Amygdala (tissue), 56 donors: ENCODE results near the gene RBMS1.

Experiments
- DNase-seq, 56 donors: peaks; one replicate each; lab custom pipeline; 2025; lab: John Stamatoyannopoulos, UW

Gene RBMS1

DNA sequence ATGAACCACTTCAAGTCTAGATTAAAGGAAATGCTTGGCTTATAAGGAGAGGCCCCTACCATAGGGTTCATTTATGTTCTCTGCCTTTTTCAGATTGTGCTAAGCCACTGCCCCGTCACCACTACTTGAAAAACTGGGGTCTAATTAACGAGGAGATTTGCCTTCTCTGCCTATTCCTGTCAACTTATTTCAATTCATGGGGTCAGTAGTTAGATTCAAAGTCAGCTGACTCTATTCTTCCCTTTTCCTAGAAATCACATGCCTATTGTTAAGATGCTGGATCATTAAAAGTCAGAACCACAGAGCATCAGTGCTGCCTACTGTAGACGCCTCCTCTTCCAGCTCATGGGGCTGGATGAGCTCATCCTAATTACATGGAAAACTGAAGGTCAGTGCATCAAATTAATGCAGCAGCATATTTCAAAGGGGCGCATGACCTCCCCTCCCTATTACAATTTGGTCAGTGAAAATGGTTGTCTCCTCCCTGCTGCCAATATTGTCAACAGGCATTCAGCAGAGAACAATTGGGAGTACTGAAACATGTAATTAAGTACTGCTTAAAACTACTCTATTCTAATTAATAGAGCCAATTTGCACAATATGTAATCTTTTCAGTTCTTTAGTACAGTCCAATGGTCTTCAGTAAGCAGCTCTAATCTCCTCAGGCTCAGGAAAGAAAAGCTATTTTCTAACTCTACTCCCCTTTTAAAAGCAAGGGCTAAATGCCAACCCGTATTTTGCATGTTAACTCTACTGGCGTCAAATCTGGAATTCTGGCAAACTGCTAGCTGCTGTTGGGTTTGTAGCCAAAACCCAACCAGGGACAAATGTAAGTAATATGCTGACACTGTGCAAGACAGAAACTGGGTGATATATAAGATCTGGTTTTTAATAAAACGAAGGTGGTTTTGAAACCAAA, 176.2 kb downstream of the RBMS1 start:
- DNase-seq: peak in 3 of 56 donors; percentile 35 to 67 (median 36)

GRCh38 chr2:160315337-160315736, 178.3 kb downstream of the RBMS1 start:
- DNase-seq: no peak

- DNase-seq: no peak
Observed at GRCh38 chr2:160310118-160310828, 183.3 kb downstream of the RBMS1 start.

DNA sequence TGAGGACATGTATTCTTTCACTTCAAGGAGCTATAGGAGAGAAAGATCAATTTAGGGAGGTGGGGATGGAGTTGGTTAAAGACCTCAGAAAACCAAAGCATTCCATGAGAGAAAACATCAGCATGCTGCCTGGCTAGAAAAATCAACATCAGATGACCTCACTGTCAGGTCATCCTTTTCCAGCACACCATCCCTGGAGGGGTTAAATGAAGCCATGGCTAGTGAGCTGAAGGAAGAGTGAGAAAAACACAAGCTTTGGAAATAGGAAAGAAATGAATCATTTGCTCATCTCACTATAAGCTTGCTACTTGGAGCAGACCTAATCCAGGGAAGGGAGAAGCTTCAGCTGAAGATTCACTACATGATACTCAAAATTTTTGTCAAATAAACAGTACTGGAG, 184.0 kb downstream of the RBMS1 start:
- no peak for DNase-seq

GRCh38 chr2:160308915-160309314, 184.7 kb downstream of the RBMS1 start:
- DNase-seq: no peak

- no peak for DNase-seq
Observed at GRCh38 chr2:160308476-160308875, 185.1 kb downstream of the RBMS1 start.

- DNase-seq: no peak
Observed at GRCh38 chr2:160306985-160307384, 186.6 kb downstream of the RBMS1 start.

DNA sequence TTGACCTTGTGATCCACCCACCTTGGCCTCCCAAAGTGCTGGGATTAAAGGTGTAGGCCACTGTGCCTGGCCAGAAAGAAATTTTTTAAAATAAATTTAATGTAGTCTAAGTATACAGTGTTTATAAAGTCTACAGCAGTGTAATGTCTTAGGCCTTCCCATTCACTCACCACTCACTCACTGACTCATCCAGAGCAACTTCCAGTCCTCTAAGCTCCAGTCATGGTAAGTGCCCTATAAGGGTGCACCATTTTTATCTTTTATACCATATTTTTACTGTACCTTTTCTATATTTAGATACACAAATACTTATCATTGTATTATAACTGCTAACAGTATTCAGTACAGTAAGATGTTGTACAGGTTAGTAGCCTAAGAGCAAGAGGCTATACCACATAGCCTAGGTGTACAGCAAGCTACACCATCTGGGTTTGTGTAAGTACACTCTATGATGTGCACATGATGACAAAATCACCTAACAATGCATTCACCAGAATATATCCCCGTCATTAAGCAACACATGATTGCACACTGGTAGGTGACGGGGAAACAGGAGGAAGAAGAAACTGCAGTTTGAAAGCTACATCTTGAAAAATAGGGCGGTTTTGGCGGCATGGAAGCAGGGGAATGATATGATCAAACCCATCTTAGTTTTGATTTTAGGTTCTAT, 188.4 kb downstream of the RBMS1 start:
- DNase-seq: no peak

DNA sequence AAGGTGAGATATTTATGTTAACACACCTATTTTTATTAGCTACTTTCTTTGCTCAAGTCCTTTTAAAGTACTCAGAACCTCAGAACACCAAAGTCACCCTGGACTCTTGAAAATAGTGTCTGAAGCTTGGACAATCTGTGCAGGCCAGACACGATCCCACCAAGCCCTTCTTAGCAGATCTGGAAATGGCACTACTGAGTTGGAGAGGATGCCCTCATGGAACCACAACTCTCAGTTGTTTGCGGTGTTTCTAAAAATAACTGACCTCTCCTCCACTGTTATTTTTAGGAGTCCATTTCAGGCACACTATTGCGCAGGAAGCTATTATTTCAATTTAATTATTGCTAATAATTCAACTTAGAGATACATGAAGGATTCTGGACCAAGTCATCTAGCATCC, 190.1 kb downstream of the RBMS1 start:
- DNase-seq: no peak

GRCh38 chr2:160303076-160303475, 190.5 kb downstream of the RBMS1 start:
- no peak for DNase-seq

DNA sequence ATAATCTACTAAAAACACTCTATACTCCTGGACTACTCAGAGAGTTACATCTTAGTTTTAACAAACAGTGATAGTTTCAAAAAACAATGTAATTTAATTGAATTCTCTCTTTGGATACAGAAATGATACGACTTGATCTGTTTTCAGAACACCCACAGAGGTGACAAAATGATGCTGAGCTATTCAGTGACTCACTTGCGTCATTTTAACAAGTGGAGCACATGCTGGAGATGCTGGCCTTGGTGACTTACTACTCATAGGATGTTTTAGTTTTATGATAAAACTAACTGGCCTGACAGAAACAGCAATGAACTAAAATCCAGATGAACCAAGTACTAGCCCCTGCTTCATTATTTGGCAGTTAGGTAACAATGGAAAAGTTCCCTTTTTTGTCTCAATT, 192.2 kb downstream of the RBMS1 start:
- no peak for DNase-seq

GRCh38 chr2:160300203-160300602, 193.4 kb downstream of the RBMS1 start:
- no peak for DNase-seq

- no peak for DNase-seq
Observed at GRCh38 chr2:160299540-160299939, 194.1 kb downstream of the RBMS1 start.

- no peak for DNase-seq
Observed at GRCh38 chr2:160298960-160299359, 194.6 kb downstream of the RBMS1 start.

DNA sequence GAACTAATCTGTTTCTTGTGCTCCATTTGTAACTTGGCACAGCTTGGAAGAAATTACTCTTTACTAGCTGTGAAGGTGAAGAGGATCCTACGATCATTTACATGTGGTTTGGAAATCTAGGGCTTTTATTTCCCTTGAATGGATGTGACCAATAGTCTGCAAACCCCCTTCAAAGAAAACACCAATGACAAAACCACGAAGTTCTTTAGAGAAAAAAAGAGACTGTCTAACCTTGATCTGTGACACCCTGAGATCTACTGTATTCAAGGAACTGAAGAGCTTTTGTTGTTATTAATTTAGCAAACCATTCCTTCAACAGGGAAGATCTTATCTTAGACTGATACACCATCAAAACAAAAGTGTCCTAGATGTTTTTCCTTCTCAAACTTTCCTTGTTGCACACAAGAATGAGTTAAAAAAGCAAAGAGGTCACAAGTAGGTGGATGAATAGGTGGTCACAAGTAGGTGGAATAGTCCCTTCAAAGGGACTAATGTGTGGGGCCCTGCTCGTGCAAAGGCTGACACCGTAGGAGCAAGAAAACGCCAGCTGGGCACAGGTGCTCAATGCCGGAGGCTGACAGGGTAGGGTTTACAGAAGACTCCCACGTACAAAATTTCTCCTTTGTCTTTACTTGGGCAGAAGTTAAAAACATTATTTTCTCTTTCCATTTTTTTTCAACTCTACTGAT, 197.9 kb downstream of the RBMS1 start:
- no peak for DNase-seq

DNA sequence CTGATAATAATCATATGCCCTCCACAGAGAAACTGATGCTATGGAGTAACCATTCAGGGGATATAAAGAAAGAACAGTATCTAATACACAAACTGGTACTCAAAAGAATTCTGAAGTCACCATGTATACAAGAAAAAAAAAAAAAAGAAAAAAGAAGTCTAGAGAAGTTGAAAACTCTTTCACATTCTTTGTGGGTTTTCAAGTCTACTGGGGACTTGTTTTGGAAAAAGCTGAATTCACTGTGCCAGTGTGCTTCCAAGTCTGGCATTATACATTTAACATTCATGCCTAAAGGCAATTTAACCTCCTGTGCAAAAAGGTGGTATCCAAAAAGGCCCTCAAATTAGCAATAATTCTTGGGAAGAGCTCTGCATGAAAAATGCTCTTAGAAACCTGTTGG, 198.7 kb downstream of the RBMS1 start:
- DNase-seq: no peak

GRCh38 chr2:160294339-160294803, 199.2 kb downstream of the RBMS1 start:
- DNase-seq: no peak

DNA sequence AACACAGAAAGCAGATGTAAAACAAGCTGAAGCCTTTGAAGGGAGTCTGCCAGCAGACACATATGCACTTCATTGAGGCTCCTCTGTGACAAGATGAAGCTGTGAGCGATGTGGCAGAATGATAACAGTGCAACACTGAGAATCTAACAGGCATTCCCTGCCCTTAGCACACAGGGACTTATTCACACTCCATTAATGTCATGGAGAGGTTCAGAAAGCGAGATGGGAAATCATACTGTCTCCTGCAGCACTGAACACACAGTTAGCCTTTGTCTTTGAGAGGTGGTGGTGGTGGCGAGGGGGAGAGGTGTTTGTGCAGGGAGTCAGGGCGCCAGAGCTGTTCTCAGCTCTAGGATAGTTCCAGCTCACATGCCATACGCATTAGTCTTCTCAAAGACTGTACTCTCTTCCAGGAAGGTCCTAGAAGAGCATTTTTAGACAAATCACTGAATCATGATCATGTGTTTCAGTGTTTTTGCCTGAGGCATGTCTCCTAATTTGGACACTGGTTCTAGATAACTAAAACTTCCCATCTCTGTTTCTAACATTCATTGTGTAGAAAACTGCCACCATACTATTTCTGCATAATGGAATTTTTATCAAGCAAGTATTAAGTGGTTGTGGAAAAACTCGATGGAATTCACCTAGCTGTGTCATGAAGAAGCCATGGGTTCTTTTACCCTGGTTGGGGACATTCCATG, 200.1 kb downstream of the RBMS1 start:
- no peak for DNase-seq

- no peak for DNase-seq
Observed at GRCh38 chr2:160292225-160292624, 201.4 kb downstream of the RBMS1 start.

GRCh38 chr2:160291382-160291781, 202.2 kb downstream of the RBMS1 start:
- no peak for DNase-seq
